OCI-LY7 (cell line): Measurements from ENCODE around the gene ADRA1B.

Experiments used
- EZH2phosphoT487 ChIP-seq: fragments of 200-600 bp; sonication (generic); IDR thresholded peaks from 2 replicates; pipeline ENCODE4 v1.6.1; 2018; ENCODE audit warnings: low read depth, borderline replicate concordance, mild to moderate bottlenecking, mixed run types, antibody characterized with exemption, low read length, moderate library complexity, mixed read lengths
- TF ChIP-seq, protein P1 (sequence below): fragments of 200-600 bp; sonication (generic); conservative IDR thresholded peaks from 2 replicates; pipeline ENCODE4 v1.5.1; 2014; ENCODE audit warnings: mild to moderate bottlenecking, antibody characterized with exemption, low read length, moderate library complexity, mixed read lengths

DNA sequence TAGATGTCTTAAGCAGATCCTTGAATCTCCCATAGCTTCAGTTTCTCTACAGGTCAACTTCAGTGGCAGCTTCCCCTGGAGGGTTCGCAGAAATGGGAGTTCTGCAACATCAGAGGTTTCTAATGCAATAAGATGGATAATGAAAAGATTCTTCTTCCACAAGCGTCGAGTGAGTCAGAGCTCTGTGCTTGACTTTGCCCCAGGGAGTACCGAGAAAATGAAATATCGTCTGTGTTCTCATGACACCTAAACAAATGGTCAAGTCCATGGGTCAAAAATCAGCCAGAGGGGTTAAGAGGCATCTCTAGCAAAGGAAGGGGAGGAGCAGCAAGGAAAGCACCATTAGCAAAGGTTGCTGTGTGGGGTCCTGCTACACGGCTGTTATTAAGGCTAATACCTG lies 3.2 kb upstream of the ADRA1B start:
- TF ChIP-seq, protein P1, sequence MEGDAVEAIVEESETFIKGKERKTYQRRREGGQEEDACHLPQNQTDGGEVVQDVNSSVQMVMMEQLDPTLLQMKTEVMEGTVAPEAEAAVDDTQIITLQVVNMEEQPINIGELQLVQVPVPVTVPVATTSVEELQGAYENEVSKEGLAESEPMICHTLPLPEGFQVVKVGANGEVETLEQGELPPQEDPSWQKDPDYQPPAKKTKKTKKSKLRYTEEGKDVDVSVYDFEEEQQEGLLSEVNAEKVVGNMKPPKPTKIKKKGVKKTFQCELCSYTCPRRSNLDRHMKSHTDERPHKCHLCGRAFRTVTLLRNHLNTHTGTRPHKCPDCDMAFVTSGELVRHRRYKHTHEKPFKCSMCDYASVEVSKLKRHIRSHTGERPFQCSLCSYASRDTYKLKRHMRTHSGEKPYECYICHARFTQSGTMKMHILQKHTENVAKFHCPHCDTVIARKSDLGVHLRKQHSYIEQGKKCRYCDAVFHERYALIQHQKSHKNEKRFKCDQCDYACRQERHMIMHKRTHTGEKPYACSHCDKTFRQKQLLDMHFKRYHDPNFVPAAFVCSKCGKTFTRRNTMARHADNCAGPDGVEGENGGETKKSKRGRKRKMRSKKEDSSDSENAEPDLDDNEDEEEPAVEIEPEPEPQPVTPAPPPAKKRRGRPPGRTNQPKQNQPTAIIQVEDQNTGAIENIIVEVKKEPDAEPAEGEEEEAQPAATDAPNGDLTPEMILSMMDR: no peak
- TF ChIP-seq EZH2phosphoT487: no peak
